HG03135 (cell line): ENCODE data around the gene TTLL6.
"Not testable (repeated sequence)": the region's sequence is repeated elsewhere in the genome, so short reads cannot be mapped to it uniquely, and the experiment has no call there.

Experiments used
- ATAC-seq: cut with Tn5 transposase; IDR thresholded peaks from one replicate; pipeline ENCODE4 v1.9.1; 2021; ENCODE audit warnings: mild to moderate bottlenecking, moderate library complexity; ENCODE audit not compliant: unreplicated experiment

Gene TTLL6

DNA sequence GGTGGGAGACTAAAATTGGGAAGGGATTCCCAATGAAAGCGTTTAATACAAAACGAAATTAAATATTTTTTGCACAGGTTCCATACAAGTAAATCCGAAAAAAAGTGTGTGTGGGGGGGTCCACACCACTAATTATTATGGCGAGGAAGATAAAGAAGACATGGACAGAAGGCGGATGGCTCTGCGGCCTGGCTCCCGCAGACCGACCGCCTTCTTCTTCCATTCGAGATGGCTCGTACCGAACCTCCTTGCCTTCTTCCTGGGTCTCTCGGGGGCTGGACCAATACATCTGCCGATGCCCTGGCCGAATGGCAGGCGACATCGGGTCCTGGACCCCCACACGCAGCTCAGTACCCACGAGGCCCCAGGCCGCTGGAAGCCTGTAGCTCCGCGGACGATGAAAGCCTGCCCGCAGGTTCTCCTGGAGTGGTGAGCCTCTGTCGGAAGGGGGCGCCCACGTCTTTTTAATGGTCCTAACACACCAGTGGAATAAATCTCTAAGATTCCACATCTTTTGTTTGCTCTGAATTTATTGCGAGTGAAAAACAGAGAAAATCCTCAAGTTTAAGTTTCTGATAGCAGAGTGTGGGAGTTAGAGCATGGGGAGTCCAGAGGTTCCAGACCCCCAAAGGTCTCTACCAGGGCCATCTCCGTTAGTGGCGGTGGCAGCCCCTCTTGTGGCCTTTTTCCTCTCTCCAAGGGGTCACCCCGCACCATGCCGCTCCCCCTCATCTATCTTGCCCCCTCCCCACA, 92.6 kb downstream of the TTLL6 start:
- ATAC-seq, result no peak

DNA sequence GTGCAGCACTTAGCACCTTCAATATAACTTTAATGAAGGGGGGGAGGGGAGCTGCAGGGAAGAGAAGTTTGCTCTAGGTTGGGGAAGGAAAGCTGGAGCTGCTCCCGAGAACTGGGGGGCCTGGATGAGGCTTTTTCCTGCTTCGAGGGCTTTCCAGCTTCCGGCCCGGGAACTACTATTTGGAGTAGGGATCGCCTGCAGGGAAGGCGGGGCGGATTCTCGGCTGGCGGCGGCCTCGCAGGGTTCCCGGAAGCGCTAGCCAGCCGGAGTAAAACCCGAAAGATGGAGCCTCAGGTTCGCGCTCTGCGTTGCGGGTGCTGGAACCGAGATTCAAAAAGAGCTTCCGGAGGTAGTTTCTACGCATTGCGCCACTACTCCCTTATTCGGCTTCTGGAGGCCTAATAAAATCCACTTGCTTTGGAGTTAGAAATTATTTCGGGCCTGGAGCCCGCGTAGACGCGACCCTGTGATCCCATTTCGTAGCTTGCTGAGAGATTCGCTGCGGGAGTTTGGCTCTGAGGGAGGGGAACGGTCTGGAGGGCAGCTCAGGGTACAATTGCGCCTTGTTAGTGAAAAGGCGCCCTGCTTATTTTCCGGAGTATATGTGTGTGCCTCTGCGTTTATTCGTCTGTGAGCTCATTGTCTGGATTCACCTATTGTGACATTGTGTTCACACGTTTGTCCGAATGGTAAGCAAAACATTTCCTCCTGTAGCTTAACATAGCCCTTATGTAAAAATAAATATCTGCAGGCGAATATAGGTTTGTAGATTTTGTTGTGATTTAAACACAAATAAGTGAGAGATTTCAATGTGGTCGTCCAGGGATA, 93.4 kb downstream of the TTLL6 start:
- no peak for ATAC-seq

DNA sequence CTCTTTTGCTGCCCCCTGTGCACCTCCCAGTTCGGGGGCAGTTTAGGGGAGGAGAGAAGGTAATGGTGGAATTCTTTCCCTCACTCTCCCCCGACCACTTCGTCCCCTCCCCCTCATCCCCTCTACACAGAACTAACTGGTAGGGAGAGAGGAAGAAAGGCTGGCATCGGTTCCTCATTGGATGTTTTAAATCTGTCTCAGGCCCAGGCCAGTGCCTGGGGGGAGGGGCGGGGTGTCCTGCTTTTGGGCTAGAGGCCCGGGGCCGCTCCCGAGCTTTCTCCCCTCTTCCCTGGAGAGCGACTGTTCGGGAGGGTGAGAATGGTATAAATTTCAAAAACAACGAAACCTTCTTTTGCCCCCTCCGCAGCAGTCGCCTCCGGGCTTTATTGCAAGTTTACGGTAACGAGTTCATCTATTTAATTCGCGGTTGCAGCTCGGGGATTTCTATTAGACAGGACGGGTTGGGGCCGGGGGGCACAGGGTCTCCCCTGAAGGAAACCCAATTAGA, 94.1 kb downstream of the TTLL6 start, which contains the start of gene PRAC2:
PRAC2 (plus strand) TSS at position 271 of the 508 bp plus-strand sequence. CDS start 1,226 bp downstream, outside the sequence.
- no peak for ATAC-seq

DNA sequence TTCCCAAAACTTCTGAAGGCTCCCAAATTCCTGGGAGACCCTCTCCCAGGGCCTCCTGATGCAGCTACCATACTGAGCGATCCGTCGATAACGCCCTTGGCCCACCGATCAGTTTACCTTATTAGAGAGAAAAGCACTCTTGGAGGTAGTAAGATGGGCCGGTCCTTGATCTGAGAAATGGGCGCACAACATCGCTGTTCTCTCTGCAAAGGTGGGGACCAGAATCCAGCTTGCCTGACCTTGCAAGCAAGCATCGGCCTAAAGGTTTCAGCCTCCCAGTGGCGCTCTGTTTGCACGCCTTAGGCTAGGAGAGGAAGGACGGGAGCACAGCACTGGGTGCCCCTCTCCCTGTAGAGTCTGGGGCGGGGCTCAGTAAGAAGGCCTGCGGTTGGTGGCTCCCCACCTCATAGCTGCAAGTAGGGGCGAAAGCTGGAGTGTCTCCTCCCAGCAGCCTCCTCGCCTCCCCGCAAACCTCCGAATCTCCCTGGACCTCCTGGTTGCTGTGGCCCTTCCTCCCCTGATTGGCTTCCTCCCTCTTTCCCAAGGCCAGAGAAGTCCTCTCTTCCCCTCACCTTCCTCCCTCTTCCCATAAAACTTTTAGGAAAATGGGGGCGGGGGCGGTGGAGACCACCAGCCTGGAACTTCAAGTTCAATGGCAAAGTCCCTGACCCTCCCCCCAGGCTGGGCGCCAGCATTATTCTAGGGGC, 94.7 kb downstream of the TTLL6 start, which contains the start of gene PRAC1:
PRAC1 (minus strand) TSS at position 318 of the 707 bp plus-strand sequence; CDS start at position 192, 126 bp downstream.
- ATAC-seq, result no peak

DNA sequence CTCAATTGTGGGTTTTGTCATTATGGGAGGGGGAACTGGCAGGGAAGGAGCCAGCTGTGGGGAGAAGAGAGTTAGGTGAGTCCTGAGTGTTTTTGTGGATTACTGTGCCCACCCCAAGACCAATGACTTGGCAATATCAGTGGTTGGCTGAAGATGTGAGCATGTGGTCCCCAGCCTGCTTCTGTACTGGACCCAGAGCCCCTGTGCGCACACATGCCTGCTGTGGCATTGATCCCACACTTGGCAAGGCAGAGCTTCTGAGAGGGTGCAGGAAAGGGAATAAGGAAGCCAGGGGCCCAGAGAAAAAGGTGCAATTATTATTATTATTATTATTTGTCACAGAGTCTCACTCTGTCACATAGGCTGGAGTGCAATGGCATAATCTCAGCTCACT, 96.0 kb downstream of the TTLL6 start:
- ATAC-seq, result no peak

DNA sequence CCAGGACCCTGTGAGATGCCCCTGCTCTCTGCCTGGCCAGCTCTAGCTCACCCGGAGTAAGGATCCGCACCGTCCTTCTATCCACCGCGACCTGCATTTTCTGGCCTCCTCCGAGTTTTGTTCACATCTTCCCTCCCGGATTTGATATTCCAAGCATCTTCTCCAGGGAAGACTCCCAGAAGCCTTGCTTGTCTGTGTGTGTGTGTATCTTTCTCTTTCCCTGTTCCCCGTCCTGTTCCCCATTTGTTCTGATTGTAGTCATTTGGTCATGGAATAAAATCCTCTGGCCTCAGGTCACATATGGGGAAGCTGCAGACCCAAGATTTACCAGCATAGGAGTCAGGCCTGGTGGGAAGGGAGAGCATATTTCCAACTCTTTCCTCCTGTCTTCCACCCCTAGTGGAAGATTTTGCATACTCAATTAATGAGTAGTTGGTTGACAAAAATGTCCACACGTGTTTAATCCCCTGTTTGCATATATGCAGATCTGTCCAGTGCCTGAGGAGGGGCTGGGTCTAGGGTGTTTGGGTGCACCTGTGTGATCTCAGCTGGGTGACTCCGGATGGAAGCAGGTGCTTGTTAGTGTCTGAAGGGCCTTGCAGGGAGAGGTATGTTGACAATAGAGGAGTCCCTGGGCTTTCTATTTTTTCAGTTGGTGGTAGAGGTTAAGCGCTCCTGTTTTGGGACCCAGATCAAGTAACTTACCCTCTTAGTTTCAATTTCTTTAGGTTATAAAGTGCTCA, 96.6 kb downstream of the TTLL6 start:
- ATAC-seq, result no peak

DNA sequence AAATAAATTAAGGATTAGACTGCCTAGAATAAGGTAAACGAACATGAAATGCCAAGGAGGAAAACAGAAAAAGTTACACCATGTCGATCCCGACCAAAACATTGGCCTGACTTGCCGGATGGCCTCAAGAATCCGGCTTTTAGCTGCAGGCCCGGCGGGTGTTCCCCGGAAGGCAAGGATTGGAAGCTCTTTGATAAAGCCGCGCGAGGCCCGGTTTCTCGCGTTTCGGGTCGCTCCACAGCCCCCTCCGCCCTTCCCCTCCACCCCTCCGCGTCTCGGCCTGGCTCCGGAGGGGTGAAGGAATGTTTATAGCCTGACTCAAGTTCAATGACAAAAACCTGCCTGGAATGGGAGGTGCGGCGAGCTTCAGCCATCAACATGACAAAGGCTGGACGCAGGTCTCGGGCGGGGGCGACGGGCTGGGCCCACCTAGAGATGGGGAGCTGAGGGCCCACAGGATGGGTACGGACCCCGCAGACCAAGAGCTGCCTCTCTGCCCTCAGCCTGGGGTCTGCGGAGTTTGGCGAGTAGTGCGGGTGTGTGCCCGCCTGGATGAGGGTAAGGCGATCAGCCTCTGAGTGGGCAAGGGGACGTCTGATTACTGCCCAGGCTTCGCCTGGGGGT, 97.3 kb downstream of the TTLL6 start:
- ATAC-seq, result no peak

DNA sequence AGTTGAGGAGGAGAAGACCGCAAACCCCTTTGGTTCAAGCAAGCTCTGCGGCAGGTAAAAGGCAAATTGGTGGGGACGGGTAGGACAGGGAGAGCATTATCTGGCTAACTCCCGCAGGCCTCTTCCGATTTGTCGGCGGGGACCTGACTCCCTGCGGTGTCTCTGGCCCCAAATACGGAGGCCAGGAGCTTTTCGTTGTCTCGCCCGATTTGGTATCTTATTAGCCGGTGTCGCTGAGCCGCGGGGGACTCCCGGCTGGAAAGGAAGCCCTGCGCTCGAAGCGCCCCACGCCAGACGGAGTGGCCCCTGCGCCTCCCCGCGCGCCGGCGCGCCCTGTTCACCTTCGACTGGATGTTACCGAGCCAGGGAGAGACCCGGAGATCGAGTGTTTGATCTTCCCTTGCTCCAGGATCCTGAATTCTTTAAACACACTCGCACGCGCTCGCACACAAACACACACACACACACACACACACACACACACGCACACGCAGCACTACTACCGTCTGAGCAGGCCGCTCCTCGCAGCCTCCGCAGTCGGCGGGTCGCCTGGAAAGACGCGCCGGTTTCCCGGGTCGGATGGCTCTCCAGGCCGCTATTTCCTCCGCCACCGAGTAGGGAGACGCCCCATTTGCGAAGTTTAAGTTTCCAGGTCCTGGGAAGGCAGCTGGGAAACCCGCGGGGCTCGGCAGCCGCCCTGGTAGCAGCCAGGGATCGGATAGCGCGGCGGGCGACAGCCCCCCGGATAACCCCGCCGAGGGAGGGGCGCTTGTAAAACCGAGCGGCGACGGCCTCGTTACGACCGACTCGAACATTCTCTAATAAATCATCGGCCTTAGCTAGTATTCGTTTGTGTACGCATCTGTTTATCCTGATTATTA, 98.0 kb downstream of the TTLL6 start:
- ATAC-seq, result no peak

DNA sequence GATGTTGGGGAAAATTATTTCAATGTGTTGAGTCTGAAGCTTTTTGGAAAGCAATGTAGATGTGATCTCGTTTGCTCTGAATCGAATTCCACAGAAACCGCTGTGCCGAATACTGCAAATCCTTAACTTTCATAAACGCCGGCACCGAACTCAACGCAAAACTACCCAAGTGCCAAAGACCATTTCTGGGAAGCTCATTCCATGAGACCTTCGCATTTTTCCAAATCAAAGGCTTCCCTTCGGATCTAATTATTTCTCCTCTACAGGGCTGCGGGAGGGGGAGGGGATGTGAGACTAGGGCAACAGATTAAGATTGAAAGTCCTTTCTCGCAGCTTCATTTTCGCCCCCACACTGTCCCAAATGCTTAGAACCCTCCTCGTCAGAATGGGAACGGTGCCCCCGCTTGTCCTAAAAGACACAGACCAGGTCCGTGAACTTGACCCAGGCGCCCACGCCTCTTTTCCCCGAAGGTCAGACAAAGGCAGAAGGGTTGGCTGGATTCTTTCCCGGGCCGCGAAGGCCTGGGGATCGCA, 98.7 kb downstream of the TTLL6 start:
- ATAC-seq, result no peak

DNA sequence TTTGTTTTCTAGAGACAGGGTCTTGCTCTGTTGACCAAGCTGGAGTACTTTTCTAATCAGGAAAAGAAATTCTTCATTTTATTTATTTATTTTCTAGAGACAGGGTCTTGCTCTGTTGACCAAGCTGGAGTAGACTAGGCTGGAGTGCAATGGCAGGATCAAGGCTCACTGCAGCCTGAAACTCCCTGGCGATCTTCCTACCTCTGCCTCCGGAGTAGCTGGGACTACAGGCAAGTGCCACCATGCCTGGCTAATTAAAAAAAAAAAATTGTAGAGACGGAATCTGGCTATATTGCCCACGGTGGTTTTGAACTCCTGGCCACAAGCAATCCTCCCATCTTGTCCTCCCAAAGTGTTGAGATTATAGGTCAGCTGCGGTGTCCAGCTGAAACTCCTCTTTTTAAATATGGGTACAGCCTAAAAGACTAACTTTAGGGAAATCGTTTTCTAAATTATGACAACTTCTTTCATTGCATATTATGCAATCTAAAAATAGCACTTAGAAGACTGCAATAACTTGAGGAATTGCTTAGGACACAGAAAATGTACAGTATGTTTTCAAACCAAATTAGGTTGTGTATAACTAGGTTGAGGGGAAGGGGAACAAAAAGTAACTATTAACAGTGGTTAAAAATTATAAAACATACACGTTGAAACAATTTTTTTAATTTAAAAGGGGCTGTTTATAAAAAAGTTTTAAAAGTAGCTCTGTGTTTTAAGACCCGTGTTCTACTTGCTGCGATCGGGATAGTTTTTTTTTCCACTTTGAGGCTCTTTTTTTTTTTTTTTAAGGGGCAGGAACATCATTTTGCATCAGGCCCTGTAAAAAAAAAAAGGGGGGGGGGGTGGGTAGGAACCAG, 99.4 kb downstream of the TTLL6 start:
- no peak for ATAC-seq

DNA sequence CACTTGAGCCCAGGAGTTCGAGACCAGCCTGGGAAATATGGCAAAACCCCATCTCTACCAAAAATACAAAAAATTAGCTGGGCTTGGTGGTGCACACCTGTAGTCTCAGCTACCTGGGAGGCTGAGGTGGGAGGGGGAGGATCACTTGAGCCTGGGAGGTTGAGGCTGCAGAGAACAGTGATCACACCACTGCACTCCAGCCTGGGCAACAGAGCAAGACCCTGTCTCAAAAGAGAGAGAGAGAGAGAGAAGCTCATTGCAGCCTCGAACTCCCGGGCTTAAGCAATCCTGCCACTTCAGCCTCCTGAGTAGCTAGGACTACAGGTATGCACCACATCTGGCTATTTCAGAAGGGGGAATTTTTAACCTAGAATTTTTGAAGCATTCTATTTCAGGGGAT, 100.5 kb downstream of the TTLL6 start:
- ATAC-seq, result not testable (repeated sequence)

DNA sequence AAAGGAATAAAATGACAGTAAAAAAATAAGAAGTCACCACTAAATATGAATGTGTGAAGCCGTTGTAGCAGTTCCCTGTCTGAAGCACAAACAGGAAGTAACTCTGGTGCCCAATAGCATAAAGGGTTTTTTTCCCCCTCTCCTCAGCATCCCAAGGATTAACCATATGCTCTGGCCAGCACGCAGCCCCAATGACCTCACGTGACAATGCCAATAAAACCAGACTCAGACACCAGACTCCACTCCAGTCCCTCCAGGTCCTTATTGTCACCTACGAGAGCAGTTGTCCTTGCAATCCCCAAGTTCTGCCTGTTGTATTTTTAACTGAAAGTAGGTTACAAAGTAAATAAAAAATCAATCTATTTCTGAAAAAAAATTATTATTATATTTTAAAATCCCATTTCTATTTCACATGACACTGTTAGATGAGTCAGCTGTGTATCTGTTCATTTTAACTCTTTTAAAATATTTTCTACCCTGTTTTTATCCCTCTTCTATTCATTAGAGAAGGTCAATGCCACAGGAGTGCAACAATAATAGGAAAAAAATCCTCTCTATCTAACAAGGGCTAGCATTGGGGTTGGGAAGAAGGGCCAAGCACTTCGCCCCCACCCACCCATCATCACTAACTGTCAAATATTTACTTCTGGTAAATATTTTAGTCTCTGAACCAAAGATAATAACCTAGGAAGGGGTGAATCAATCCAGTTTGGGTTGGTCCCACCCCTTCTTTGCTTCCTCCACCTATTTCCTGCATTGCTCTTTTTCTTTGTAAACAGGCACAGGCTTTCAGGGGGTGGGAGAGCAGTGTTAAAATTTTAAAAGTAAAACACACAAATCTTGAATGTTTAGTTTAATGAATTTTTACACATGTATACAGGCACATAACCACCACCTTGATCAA, 101.3 kb downstream of the TTLL6 start:
- no peak for ATAC-seq
